ENCODE results near the gene LURAP1L. TPM values are rescaled to one million over a fixed set of nuclear protein-coding genes. Genes with fewer than 3 reads are reported as not detected.

LURAP1L gene
- total RNA-seq, 1 donor: 38.0 TPM

DNA sequence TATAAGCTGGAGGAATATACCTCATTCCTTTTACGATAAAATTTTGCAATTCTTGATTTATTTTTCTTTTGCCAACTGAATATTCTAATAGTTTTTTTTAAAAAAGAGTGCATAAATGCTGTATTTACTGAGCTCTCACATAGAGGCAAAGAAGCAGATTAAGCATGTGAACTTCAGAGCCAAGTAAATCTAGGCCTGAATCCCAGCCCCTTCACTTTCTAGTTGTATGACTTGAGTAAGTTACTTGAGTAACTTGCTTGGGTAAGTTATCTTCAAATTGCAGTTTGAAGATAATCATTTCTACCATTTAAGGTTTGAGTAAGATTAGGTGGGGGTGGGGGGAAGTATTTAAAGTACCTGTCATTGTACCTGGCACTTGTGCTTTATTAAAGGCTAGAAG lies 21.8 kb downstream of the LURAP1L start:
- DNase-seq (ENCODE audit: low read depth): no peak
- TF ChIP-seq, protein P1, sequence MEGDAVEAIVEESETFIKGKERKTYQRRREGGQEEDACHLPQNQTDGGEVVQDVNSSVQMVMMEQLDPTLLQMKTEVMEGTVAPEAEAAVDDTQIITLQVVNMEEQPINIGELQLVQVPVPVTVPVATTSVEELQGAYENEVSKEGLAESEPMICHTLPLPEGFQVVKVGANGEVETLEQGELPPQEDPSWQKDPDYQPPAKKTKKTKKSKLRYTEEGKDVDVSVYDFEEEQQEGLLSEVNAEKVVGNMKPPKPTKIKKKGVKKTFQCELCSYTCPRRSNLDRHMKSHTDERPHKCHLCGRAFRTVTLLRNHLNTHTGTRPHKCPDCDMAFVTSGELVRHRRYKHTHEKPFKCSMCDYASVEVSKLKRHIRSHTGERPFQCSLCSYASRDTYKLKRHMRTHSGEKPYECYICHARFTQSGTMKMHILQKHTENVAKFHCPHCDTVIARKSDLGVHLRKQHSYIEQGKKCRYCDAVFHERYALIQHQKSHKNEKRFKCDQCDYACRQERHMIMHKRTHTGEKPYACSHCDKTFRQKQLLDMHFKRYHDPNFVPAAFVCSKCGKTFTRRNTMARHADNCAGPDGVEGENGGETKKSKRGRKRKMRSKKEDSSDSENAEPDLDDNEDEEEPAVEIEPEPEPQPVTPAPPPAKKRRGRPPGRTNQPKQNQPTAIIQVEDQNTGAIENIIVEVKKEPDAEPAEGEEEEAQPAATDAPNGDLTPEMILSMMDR (IDR thresholded peaks at IDR 0.05; ENCODE audit: insufficient read depth, low read depth, low read length): no peak
- H3K4me3 ChIP-seq (ENCODE audit: low read depth, low read length): no peak overlapping the region

- TF ChIP-seq, protein P1 (IDR thresholded peaks at IDR 0.05; ENCODE audit: insufficient read depth, low read depth, low read length): no peak
- DNase-seq (ENCODE audit: low read depth): no peak
- no peak overlapping the region for H3K4me3 ChIP-seq (ENCODE audit: low read depth, low read length)
These were observed 22.2 kb downstream of the LURAP1L start for GRCh38 chr9:12797037-12797436.

DNA sequence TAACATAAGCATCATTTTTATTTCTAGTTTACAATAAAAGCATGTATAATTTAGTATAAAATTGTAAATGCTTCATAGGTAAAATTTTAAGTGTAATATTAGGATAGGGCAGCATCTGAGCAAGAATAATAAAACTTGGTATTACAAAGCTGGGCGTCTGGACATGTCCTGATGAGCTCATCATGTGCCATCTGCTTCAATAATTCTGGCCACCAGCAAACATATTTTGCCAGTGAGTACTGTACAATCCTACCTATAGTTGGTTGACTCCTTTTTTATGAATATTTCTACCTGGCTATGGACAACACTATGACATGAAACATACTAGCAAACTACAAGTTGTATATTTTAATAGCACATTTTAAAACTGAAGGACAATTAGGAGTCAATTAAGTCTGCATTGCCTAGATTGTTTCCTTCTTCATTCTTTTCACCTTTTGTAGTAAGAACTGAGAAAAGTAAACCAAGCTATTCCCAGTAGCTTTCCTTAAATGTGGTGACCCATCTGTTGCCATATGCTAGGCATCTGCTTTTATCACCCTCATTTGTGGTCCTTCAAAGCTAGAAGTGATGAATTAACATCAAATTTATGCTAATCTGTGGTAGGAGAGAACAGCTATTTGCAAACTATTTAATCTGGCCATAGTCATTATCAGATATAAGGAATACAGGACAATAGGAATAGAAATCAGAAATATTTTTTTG lies 23.4 kb downstream of the LURAP1L start:
- no peak for DNase-seq (ENCODE audit: low read depth)
- TF ChIP-seq, protein P1 (IDR thresholded peaks at IDR 0.05; ENCODE audit: insufficient read depth, low read depth, low read length): no peak
- H3K4me3 ChIP-seq (ENCODE audit: low read depth, low read length): no peak overlapping the region

DNA sequence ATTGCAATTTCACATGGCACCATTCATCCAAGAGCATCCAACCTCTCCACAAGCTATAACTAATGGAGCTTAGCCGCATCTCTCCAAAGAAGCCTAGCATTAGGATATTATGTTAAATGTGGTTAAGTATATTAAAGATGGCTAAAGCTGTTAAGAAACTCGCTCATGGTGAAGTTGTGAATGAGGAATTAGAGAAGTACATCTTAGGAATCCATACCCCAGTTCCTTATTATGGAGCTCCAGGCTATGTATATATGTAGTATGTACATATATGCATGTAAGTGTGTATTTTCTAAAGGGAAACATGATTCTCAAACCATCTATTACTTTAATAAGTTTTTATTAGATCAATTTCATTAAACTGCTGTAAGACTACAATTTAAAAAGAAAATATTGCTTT lies 26.4 kb downstream of the LURAP1L start:
- TF ChIP-seq, protein P1 (IDR thresholded peaks at IDR 0.05; ENCODE audit: insufficient read depth, low read depth, low read length): no peak
- no peak for DNase-seq (ENCODE audit: low read depth)
- no peak overlapping the region for H3K4me3 ChIP-seq (ENCODE audit: low read depth, low read length)

- no peak for DNase-seq (ENCODE audit: low read depth)
- TF ChIP-seq, protein P1 (IDR thresholded peaks at IDR 0.05; ENCODE audit: insufficient read depth, low read depth, low read length): no peak
- no peak overlapping the region for H3K4me3 ChIP-seq (ENCODE audit: low read depth, low read length)
These were observed 26.8 kb downstream of the LURAP1L start for GRCh38 chr9:12801663-12802062.

DNA sequence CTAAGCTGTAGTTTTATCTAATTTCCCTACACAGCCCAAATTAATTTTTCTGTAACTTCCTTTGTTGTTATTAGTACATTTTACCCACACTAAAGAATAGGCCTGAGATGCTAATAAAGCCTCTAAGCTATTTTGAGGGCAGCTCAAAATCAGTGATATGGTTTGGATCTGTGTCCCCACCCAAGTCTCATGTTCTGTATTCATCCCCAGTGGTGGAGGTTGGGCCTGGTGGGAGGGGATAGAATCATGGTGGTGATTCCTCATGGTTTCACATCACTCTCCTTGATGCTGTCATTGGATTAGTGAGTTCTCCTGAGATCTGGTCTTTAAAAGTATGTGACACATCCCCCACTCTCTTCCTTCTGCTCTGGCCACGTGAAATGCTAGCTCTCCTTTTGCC lies 27.3 kb downstream of the LURAP1L start:
- no peak overlapping the region for H3K4me3 ChIP-seq (ENCODE audit: low read depth, low read length)
- TF ChIP-seq, protein P1 (IDR thresholded peaks at IDR 0.05; ENCODE audit: insufficient read depth, low read depth, low read length): no peak
- DNase-seq (ENCODE audit: low read depth): no peak

GRCh38 chr9:12808569-12808968 lies 33.7 kb downstream of the LURAP1L start:
- TF ChIP-seq, protein P1 (IDR thresholded peaks at IDR 0.05; ENCODE audit: insufficient read depth, low read depth, low read length): no peak
- H3K4me3 ChIP-seq (ENCODE audit: low read depth, low read length): no peak overlapping the region
- DNase-seq (ENCODE audit: low read depth): no peak
